ENCODE results near the gene WDFY2.

GRCh38 chr13:51643105-51643881 lies 59.0 kb downstream of the WDFY2 start:
- TF ChIP-seq, protein P1, sequence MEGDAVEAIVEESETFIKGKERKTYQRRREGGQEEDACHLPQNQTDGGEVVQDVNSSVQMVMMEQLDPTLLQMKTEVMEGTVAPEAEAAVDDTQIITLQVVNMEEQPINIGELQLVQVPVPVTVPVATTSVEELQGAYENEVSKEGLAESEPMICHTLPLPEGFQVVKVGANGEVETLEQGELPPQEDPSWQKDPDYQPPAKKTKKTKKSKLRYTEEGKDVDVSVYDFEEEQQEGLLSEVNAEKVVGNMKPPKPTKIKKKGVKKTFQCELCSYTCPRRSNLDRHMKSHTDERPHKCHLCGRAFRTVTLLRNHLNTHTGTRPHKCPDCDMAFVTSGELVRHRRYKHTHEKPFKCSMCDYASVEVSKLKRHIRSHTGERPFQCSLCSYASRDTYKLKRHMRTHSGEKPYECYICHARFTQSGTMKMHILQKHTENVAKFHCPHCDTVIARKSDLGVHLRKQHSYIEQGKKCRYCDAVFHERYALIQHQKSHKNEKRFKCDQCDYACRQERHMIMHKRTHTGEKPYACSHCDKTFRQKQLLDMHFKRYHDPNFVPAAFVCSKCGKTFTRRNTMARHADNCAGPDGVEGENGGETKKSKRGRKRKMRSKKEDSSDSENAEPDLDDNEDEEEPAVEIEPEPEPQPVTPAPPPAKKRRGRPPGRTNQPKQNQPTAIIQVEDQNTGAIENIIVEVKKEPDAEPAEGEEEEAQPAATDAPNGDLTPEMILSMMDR (conservative IDR thresholded peaks at IDR 0.05 in 1 of 2, IDR thresholded peaks at IDR 0.05 in 1 of 2; ENCODE audit: extremely low read depth in 1 of 2, insufficient read depth in 1 of 2, low read depth in 1 of 2, low read length in 2 of 2) = no peak
- no peak for TF ChIP-seq EZH2 (IDR thresholded peaks at IDR 0.05; ENCODE audit: borderline replicate concordance, low read length)

All from mammary epithelial cell (primary cell).